Ovary (tissue), 9 donors: ENCODE measurements around the gene ARG1. TPM values are rescaled to one million over a fixed set of nuclear protein-coding genes. Genes with fewer than 3 reads are reported as not detected.

Experiments
- DNase-seq, 5 donors: peaks; one replicate each; pipeline ENCODE4 v3.0.0-alpha.2; 2019 to 2020
- H3K27ac ChIP-seq, 2 donors: fragments of 200-600 bp; one replicate each; pipeline versions ENCODE4 v1.5.1 to v1.8.0; 2019 to 2022
- H3K27me3 ChIP-seq: fragments of 200-600 bp; one replicate; pipeline ENCODE4 v1.8.0; 2022
- H3K36me3 ChIP-seq: fragments of 200-600 bp; sonication (generic); one replicate; pipeline ENCODE4 v1.5.1; 2019
- H3K4me1 ChIP-seq: one replicate; pipeline ENCODE4 v1.8.1; 2013; ENCODE audit warnings: mild to moderate bottlenecking, moderate library complexity; ENCODE audit not compliant: insufficient read depth
- H3K4me3 ChIP-seq: fragments of 200-600 bp; sonication (generic); one replicate; pipeline ENCODE4 v1.5.1; 2017
- H3K9me3 ChIP-seq, 2 donors: fragments of 200-600 bp in 1 of 2; sonication (generic) in 1 of 2; one replicate each; pipeline versions ENCODE4 v1.5.1 to v1.8.1; 2013 to 2019; ENCODE audit warnings: mild to moderate bottlenecking in 1 of 2, moderate library complexity in 1 of 2
- CTCF ChIP-seq, 3 donors: fragments of 450-650 bp in 2 of 3; fragments of 200-600 bp in 1 of 3; IDR thresholded peaks; one replicate each; pipeline versions ENCODE4 v1.5.1 to v1.8.0; 2016 to 2022; ENCODE audit warnings: antibody characterized with exemption in 3 of 3, mild to moderate bottlenecking in 1 of 3
- EP300 ChIP-seq: sonication (generic); formaldehyde crosslinking; IDR thresholded peaks from one replicate; pipeline ENCODE4 v1.6.1; 2017; ENCODE audit warnings: antibody characterized with exemption
- POLR2A ChIP-seq: fragments of 450-650 bp; IDR thresholded peaks from one replicate; pipeline ENCODE4 v1.6.1; 2017; ENCODE audit warnings: antibody characterized with exemption, mild to moderate bottlenecking, moderate library complexity
- WGBS, 3 donors: extraction: QIAGEN DNeasy Blood & Tissue Kit in 1 of 3; methylation state at CpG; one replicate each; pipeline versions ENCODE4 v1.1.5 to v1.1.7; 2013 to 2017; 5-methylcytosine and 5-hydroxymethylcytosine counted together
- intact Hi-C, 4 donors: fragments of 100-400 bp; cut with DNase I; formaldehyde crosslinking; loops; one replicate each; pipeline versions ENCODE4 v1.11.0 to v1.15.1; 2022 to 2023
- polyA plus RNA-seq, 2 donors: library from polyadenylated mRNA; stranded (reverse); fragments of 200-250 nt in 1 of 2; fragments of 350-450 nt in 1 of 2; fragmentation: Illumina TruSeq in 1 of 2; extraction: RNeasy Lipid Tissue Mini Kit (QIAGEN cat#74804) in 1 of 2; gene quantifications; one replicate each; pipeline ENCODE4 v1.2.3, GENCODE V29; 2013 to 2014
- total RNA-seq, 7 donors: library from RNA; depleted of rRNA in 2 of 7; stranded (reverse); fragments of >200 nt in 2 of 7; fragmentation: NEBNext Ultra II Directional in 3 of 7; extraction: Animal tissue kit (Norgen Biotek cat#: 25700) in 3 of 7; gene quantifications; one replicate each; pipeline versions ENCODE4 v1.1.0 to v1.2.4, GENCODE V29; 2016 to 2023
- donor health status: DM: no; HTN: no; CAD: no; lungs with moderate emphysema.
- donor health status: DM: no; HTN: no; CAD: no.
- donor health status: Bipolar disorder and iron deficiency.
- donor health status: DM: yes; HTN: yes; CAD: no.
- donor health status: DM: no; HTN: no; CAD: no.
- donor health status: DM: yes; HTN: yes; CAD: no.

ARG1 gene
- total and polyA plus RNA-seq, 9 donors: 0.08 to 0.69 (median 0.30) TPM; not detected in 4

GRCh38 chr6:131561925-131562707 lies 10.9 kb upstream of the ARG1 start:
- no peaks in the 10 kb centered on the region for H3K4me1 ChIP-seq
- 90 to 92% (median 92%) methylated on average over 4 of the region's 4 CpGs for whole genome bisulfite sequencing, 3 donors
- no peak overlapping the region for H3K27ac ChIP-seq
- no peaks in the 10 kb centered on the region for H3K27me3 ChIP-seq
- H3K9me3 ChIP-seq: no peaks in the 10 kb centered on the region
- no peak overlapping the region for H3K4me3 ChIP-seq
- H3K36me3 ChIP-seq: no peaks in the 10 kb centered on the region
- intact Hi-C loops: no loop called here
- TF ChIP-seq CTCF (IDR thresholded peaks at IDR 0.05) (no peak), EP300 (no peak), POLR2A (no peak)
- DNase-seq: no peak

GRCh38 chr6:131565056-131565455 lies 8.0 kb upstream of the ARG1 start:
- H3K4me1 ChIP-seq: no peaks in the 10 kb centered on the region
- H3K4me3 ChIP-seq: no peak overlapping the region
- no peaks in the 10 kb centered on the region for H3K9me3 ChIP-seq
- no peak overlapping the region for H3K27ac ChIP-seq
- TF ChIP-seq POLR2A: no peak
- no peak for TF ChIP-seq EP300
- TF ChIP-seq CTCF (IDR thresholded peaks at IDR 0.05): no peak
- DNase-seq: no peak
- intact Hi-C loops: no loop called here
- H3K27me3 ChIP-seq: no peaks in the 10 kb centered on the region
- H3K36me3 ChIP-seq: no peaks in the 10 kb centered on the region
- WGBS, 3 donors: 68 to 74% (median 69%) methylated on average over 2 of the region's 2 CpGs

- no peaks in the 10 kb centered on the region for H3K27me3 ChIP-seq
- no peaks in the 10 kb centered on the region for H3K36me3 ChIP-seq
- TF ChIP-seq CTCF (IDR thresholded peaks at IDR 0.05): no peak
- TF ChIP-seq EP300: no peak
- no peak overlapping the region for H3K27ac ChIP-seq
- no peaks in the 10 kb centered on the region for H3K9me3 ChIP-seq
- intact Hi-C loops: no loop called here
- no peaks in the 10 kb centered on the region for H3K4me1 ChIP-seq
- WGBS, 3 donors: 80 to 90% (median 89%) methylated on average over 4 of the region's 4 CpGs
- DNase-seq: no peak
- no peak overlapping the region for H3K4me3 ChIP-seq
Observed at GRCh38 chr6:131568726-131569125, 4.3 kb upstream of the ARG1 start.

GRCh38 chr6:131574133-131574532 lies 1.1 kb downstream of the ARG1 start:
- Histone ChIP-seq H3K4me3 (no peak overlapping the region), H3K9me3 (no peaks in the 10 kb centered on the region), H3K4me1 (no peaks in the 10 kb centered on the region), H3K27me3 (no peaks in the 10 kb centered on the region), H3K36me3 (no peaks in the 10 kb centered on the region), H3K27ac (no peak overlapping the region)
- no peak for DNase-seq
- 53 to 64% (median 54%) methylated on average over 2 of the region's 2 CpGs for WGBS, 3 donors
- TF ChIP-seq CTCF (IDR thresholded peaks at IDR 0.05) (no peak), POLR2A (no peak), EP300 (no peak)
- intact Hi-C loops: no loop called here
